Renal cortex interstitium (tissue), 15 donors: ENCODE results near the gene CHERP. TPM values are rescaled to one million over a fixed set of nuclear protein-coding genes. Genes with fewer than 3 reads are reported as not detected.

Experiments used
- DNase-seq, 11 donors: peaks; one replicate each; pipeline ENCODE4 v3.0.0-alpha.2; 2013; ENCODE audit warnings: low read depth in 9 of 11, low spot score in 4 of 11; ENCODE audit errors: extremely low read depth in 1 of 11
- long read RNA-seq, 16 experiments: transcript quantifications; one replicate each; lab custom pipeline, GENCODE V29; 2026
- polyA plus RNA-seq, 3 donors: library from polyadenylated mRNA; unstranded; fragments of 120-200 nt; gene quantifications; one replicate each; pipeline ENCODE4 v1.2.1, GENCODE V29; 2013; ENCODE audit not compliant: insufficient read length in 3 of 3

Gene CHERP, protein sequence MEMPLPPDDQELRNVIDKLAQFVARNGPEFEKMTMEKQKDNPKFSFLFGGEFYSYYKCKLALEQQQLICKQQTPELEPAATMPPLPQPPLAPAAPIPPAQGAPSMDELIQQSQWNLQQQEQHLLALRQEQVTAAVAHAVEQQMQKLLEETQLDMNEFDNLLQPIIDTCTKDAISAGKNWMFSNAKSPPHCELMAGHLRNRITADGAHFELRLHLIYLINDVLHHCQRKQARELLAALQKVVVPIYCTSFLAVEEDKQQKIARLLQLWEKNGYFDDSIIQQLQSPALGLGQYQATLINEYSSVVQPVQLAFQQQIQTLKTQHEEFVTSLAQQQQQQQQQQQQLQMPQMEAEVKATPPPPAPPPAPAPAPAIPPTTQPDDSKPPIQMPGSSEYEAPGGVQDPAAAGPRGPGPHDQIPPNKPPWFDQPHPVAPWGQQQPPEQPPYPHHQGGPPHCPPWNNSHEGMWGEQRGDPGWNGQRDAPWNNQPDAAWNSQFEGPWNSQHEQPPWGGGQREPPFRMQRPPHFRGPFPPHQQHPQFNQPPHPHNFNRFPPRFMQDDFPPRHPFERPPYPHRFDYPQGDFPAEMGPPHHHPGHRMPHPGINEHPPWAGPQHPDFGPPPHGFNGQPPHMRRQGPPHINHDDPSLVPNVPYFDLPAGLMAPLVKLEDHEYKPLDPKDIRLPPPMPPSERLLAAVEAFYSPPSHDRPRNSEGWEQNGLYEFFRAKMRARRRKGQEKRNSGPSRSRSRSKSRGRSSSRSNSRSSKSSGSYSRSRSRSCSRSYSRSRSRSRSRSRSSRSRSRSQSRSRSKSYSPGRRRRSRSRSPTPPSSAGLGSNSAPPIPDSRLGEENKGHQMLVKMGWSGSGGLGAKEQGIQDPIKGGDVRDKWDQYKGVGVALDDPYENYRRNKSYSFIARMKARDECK
- polyA plus RNA-seq: 10 to 100 TPM; 37.7 to 54.3 (median 48.5) TPM
- long read RNA-seq, donor 1, partial matches to known transcripts: 23 of 23 reads
- long read RNA-seq, donor 1, other reads (novel, unspliced or antisense): 0 of 23 reads
- long read RNA-seq, donor 2, partial matches to known transcripts: 6 of 7 reads
- long read RNA-seq, donor 2, other reads (novel, unspliced or antisense): 0 of 7 reads
- long read RNA-seq, donor 3, full-length matches to known transcripts: 7 of 30 reads
- long read RNA-seq, donor 3, partial matches to known transcripts: 23 of 30 reads
- long read RNA-seq, donor 3, other reads (novel, unspliced or antisense): 0 of 30 reads
- long read RNA-seq, donor 4, partial matches to known transcripts: 5 of 6 reads
- long read RNA-seq, donor 4, other reads (novel, unspliced or antisense): 0 of 6 reads
- long read RNA-seq, donor 5, full-length matches to known transcripts: 3 of 23 reads
- long read RNA-seq, donor 5, partial matches to known transcripts: 20 of 23 reads
- long read RNA-seq, donor 5, other reads (novel, unspliced or antisense): 0 of 23 reads
- long read RNA-seq, donor 6, partial matches to known transcripts: 20 of 22 reads
- long read RNA-seq, donor 6, other reads (novel, unspliced or antisense): 0 of 22 reads
- long read RNA-seq, donor 7, partial matches to known transcripts: 6 of 8 reads
- long read RNA-seq, donor 7, other reads (novel, unspliced or antisense): 0 of 8 reads
- long read RNA-seq, donor 8: 0 reads
- long read RNA-seq, donor 9, full-length matches to known transcripts: 2 of 16 reads
- long read RNA-seq, donor 9, partial matches to known transcripts: 14 of 16 reads
- long read RNA-seq, donor 9, other reads (novel, unspliced or antisense): 0 of 16 reads
- long read RNA-seq, donor 10, partial matches to known transcripts: 6 of 7 reads
- long read RNA-seq, donor 10, other reads (novel, unspliced or antisense): 0 of 7 reads
- long read RNA-seq, donor 11, full-length matches to known transcripts: 2 of 9 reads
- long read RNA-seq, donor 11, partial matches to known transcripts: 7 of 9 reads
- long read RNA-seq, donor 11, other reads (novel, unspliced or antisense): 0 of 9 reads
- long read RNA-seq, donor 12: 0 reads
- long read RNA-seq, donor 13: 0 reads
- long read RNA-seq, donor 14, full-length matches to known transcripts: 2 of 2 reads
- long read RNA-seq, donor 14, partial matches to known transcripts: 0 of 2 reads
- long read RNA-seq, donor 14, other reads (novel, unspliced or antisense): 0 of 2 reads
- long read RNA-seq, donor 15, full-length matches to known transcripts: 3 of 10 reads
- long read RNA-seq, donor 15, partial matches to known transcripts: 7 of 10 reads
- long read RNA-seq, donor 15, other reads (novel, unspliced or antisense): 0 of 10 reads
- long read RNA-seq, donor 16, full-length matches to known transcripts: 6 of 38 reads
- long read RNA-seq, donor 16, partial matches to known transcripts: 32 of 38 reads
- long read RNA-seq, donor 16, other reads (novel, unspliced or antisense): 0 of 38 reads

DNA sequence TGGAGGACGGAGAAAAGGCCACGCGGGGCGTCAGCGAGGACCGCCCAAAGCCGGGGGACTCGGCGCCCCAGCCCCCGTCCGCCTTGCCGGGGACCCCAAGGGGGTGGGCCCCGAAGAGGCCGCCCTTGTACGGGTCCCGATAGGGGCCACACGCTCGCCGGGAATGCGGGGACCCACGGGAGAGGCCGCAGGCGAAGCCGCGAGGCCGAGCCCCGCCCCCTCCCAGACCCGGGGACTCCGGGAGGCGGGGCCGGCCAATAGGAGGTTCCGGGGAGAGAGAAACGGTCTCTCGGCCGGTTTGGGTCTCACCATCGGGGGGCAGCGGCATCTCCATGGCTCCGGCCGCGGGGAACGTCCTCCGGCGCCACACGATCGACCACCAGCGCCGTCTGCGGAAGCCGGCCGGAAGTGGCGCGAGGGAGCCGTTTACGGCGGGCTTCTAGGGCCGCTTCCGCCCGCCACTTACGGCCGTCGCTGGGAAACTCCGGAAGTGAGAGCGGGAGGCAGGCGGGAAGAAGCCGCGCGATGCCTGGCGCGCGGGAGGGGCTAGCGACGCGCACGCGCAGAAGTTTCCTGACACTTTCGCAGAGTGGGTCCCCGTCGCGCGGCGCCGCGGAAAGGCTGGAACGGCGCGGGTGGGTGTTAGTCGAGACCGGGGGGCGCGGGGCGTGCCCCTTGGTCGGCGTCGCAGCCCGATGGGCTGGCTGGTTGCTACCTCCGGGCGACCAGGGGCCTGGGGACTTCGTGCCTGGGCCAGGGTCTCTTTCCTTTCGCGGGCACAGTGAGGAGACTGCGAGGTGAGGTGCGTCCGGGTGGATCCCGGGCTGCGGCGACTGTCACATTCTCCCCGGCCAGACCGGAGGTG is at the start of gene CHERP:
Gene CHERP, minus strand, starts transcription at position 393 of the 865 bp plus-strand sequence. Its CDS starts 59 bp downstream, at position 334.
- DNase-seq: peak; percentile 78 to 95 (median 91)

DNA sequence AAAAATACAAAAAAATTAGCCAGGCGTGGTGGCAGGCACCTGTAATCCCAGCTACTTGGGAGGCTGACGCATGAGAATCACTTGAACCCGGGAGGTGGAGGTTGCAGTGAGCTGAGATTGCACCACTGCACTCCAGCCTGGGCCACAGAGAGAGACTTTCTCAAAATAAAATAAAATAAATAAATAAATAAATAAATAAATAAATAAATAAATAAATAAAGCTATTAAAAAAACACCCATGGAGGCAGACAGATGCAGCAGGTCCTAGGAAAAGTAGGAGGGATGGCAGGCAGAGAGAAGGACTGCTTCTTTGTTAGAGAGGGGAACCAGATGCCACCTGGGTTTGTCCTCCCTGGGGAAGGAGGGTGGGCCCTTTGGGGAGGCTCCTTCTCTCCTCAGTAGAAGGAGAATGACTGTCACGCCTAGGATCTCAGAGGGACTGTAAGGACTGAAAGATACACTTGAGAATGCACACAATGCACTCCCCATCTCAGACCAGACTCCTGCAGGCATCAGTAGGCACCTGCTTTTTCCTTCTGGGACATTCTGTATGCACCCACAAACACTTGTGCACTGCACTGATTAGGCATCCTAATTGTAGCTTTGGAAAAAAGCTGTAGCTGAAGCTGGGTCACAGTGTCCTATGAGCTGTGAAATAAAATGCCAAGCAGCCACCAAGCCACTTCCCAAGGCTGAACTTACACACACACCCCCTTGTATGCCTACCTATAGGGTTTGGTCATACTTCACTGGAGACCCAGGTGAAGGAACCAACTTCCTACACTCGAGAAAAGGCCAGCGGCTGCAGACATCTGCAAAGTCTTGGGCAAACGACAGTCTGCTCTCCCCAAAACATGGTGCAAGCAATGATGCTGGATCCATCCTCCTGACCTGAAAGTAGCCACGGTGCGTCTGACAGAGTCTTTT is 48.9 kb upstream of the CHERP start:
- no peak for DNase-seq

- DNase-seq: no peak
These were observed 47.7 kb upstream of the CHERP start for GRCh38 chr19:16589917-16590316.

- no peak for DNase-seq
These were observed 46.8 kb upstream of the CHERP start for GRCh38 chr19:16588824-16589577.

- DNase-seq: no peak
These were observed 45.9 kb upstream of the CHERP start for GRCh38 chr19:16587833-16588823.

GRCh38 chr19:16586991-16587832 is 45.0 kb upstream of the CHERP start:
- DNase-seq: no peak

DNA sequence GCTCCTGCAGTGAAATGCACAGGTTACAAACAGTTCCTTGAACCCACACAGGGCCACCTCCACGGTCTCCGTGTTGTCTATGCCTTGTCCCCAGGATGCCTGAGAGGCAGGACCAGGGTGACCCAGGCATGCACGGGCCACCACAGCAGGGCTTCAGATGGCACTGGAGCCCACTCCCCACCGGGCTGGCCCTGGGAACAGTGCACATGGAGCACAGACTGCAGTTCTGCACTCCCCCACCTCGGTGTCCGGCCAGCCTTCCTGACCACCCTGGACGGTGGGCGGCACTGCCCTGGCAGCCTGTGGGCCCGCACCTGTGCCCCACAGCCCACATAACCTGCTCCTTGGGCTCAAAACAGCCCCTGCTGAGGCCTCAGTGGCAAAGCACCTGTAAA is 44.2 kb upstream of the CHERP start:
- no peak for DNase-seq

DNA sequence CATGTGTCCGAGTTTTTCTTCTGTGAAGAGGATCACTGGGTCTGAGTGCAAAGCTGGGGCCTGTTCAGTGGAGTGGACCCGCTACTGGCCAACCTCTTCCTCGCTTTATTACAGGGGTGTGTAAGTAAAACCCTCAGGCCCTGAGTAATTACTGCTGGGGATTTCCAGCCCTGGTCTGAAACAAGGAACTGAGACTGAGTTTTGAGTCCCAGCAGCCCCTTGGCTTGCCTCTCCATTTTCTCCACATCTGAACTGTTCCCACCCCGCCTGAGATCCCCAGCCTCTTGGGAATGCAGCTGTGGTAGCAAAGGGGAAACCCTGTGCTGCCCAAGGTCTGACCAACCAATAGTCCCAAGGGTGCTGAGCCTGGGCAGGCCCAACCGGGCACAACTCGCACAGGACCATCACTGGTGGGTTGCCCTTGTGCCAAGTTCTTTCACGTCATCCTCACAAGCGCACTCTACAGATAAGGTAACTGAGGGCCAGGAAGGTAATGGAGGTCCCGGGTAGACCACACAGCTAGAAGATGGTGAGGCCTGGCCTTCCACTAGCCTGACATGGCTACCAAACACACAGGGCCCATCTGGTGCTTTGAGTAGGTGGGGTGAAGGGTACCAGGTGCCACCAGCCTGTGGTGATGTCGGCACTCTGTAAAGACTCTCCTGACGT is 43.7 kb upstream of the CHERP start:
- DNase-seq: no peak

- no peak for DNase-seq
These were observed 43.0 kb upstream of the CHERP start for GRCh38 chr19:16585094-16585801.

DNA sequence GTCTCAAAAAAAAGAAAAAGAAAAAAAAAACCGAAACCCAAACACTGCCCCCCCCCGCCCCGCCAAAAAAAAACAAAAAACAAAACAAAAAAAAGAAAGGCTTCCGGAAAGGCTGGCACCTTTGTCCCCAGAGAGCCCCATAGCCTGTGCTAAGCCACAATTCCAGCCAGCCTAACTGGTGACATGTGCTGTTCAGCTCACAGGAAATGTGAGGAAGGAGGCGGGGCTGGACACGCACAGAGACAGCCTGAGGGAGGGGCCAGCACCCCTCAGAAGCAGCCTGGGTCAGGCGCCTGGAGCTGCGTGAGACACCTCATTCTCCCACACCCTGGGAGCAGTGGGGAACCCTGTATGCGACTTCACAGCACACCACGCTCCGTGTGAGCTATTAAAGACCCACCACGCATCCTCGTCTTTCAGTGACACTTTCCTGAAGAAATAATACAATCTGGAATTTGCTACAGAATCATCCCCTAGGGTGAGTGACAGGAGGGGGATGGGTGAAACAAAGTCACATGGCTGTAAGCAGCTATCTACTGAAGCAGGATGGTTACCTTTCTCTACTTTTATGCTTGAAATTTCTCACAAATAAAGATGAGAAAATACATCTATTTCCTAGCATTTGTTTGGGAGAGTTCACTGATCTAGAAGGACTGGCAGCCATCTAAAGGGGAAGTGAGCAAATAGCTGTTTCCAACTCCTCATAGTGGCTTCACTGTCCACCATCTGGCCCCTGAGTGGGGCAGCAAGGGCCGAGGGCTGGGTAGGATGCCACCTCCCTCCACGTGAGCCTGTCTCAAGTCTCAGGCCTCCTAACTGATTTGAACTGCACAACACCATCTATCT is 42.2 kb upstream of the CHERP start:
- DNase-seq: peak in 7 of 11 donors; percentile 31 to 72 (median 54)
